GM15510 (cell line): ENCODE data around the gene ATF6.

ENCODE experiments used
- POLR2A ChIP-seq: IDR thresholded peaks from 3 replicates; pipeline ENCODE4 v1.6.1; 2011; ENCODE audit warnings: borderline replicate concordance; ENCODE audit not compliant: insufficient read length; ENCODE audit errors: extremely low read depth

Gene ATF6

GRCh38 chr1:161766102-161766981 is at the start of gene ATF6:
ATF6 (plus strand) TSS chr1:161766320; CDS start chr1:161766361, 41 bp downstream.
- TF ChIP-seq POLR2A = peak; percentile 63

DNA sequence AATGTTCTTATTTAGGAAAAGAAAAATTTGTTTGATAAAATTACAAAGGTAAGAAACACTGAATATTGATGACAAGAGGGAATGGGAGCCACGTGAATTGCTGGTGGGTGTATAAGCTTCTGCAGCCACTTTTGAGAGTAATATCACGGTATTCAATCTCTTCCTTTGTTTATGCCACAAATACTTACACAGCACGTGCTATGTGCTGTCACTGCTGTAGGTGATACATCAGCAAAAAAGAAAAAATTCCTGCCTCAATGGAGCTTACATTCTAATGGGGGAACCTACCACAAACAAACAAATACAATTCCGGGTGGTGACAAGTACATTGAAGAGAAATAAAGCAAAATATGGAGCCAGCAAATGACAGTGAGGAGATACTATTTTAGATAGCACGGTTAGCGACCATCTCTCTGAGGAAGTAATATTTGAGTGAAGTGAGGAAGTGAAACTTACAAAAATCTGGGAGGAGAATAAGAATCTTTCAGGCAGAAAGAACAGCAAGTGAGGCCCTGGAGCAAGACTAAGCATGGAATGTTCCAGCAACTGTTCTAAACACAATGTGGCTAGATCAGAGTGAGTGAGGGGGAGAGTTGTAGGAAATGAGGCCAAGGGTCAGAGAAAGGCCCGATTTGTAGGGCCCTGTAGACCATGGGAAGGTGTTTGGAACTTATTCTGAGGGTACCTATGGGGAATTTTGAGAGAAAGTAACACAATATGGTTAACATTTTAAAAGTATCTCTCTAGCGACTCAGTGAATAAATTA is 47.4 kb upstream of the ATF6 start:
- no peak for TF ChIP-seq POLR2A

DNA sequence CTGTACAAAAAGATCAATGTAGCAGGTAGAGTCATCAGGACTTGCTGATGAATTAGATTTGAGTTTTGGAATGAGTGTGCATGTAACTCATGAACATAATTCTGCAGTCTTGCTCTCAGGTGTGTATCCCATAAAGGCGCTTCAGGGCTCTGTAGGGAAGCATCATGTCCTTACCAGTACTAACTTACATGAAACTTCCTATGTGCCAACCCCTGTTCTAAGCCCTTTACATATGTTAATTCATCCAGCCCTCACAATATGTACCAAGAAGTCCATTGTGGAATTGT is 46.9 kb upstream of the ATF6 start:
- TF ChIP-seq POLR2A = no peak

- TF ChIP-seq POLR2A = no peak
Observed at GRCh38 chr1:161720422-161720821, 45.7 kb upstream of the ATF6 start.

DNA sequence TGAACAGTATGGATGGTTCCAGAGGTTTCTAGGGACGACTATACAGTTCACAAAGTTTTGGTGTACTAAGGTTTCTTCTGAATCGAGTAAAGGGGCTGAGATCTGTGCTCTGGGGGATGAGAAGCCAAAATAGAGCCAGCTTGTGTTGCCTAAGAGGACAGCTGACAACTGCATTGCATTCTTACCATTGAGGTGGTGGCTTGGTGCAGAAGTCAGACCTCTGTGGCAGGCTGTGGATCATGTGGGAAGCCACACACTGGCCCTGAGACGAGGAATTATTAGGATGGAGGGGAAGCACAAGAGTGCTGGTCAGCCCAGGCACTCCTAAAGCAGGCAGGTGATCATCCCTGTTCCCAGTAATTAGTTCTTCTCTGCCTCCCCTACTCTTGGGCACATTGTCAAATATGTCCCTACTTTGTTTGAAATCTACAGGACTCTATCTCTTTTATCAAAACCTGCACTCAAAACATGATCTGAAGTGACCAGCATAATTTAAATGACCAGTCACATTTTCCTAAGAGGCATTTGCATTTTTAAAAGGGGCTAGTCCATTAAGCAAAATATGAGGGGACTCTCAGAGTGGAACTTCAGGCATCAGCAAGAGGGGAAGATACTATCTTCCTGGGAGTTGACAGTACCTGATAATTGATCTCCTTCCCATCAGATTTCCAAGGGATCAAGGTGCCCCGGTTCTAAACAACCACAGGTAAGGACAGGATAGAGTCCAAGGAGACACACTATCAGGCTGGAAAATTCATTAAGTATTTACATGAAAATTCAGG is 45.0 kb upstream of the ATF6 start, which contains the start of gene FCRLB:
Gene FCRLB (plus strand): TSS at position 589 of the 782 bp plus-strand sequence. CDS start 1,129 bp downstream, outside the sequence.
- TF ChIP-seq POLR2A = no peak

DNA sequence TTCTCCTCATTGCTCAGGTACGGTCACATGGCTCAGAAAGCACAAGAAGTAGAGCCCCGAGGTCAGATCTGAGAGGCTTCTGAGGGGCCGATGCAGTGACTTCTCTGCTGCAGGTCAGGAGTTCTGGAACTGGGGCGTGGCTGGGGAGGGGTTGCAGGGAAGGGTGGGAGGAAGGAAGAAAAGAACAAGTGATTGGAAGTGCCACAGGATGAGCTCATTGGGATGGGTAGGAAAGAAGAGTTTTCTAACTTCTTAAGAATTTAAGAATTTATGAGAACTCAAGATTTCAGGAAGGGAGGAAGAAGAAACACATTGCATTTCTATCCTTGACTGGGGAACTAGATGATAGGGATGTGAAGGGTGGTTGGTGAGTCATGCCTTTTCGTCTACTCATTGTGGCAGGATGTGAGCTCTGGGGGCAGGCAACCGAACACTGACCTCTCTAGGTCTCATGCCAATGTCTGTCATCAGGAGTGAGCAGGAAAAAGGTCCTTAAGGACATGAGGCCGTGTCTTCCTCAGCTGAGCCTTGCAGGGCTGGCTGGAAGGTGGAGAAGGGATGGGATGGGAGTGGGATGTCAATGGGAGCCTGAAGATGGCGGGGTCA is 44.3 kb upstream of the ATF6 start:
- no peak for TF ChIP-seq POLR2A

GRCh38 chr1:161722406-161722805 is 43.7 kb upstream of the ATF6 start:
- no peak for TF ChIP-seq POLR2A

DNA sequence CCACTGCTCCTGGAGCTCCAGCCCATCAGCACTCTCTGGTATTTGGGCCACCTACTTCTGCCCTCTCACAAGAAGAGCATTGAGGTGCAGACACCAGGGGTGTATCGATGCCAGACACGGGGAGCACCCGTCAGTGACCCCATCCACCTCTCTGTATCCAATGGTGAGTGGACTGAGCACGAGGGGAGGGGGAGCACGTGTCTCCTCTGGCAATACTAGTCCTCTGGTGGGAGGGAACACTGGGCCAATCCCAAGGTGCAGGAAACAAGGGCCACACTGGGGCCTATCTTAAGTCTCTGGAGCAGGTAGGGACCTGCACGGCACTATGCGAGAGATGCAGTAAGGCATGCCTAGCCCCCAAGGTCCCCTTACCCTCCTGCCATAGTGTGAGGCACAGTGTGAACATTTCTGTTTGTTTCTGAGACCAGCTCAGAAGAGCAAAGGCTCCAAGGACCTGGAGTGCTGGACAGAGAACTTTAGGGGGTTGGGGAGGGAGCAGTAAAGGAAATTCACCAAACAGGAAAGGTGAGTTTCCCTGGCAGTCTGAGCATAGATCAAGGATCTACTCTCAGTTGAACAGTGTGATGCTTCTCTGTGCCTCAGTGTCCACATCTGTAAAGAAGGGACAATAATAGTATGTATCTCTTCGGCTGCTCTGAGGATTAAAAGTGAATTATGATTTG is 42.5 kb upstream of the ATF6 start:
- no peak for TF ChIP-seq POLR2A

DNA sequence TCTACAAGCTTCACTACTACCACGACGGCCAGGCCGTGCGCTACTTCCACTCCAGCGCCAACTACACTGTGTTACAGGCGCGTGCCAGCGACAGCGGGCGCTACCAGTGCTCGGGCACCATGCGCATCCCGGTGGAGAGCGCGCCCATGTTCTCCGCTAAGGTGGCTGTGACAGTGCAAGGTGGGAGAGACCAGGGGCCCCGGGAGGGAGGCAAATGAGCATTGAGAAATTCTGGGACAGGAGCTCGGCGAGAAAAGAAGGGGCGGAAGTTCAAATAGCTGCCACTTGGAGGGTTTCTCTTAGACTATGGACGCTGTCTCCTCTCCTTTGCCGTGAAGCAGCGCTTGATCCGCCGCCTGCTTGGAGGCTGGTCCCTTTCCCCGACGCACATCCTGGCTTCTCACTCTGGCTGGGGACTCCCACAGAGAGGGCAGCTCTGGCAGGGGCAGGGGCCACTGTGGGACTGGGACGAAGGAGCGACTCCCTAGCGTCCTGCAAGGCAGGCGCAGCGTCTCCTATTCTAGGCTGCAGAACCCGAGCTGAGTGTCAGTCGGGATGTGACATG is 40.1 kb upstream of the ATF6 start:
- TF ChIP-seq POLR2A = peak; percentile 27

DNA sequence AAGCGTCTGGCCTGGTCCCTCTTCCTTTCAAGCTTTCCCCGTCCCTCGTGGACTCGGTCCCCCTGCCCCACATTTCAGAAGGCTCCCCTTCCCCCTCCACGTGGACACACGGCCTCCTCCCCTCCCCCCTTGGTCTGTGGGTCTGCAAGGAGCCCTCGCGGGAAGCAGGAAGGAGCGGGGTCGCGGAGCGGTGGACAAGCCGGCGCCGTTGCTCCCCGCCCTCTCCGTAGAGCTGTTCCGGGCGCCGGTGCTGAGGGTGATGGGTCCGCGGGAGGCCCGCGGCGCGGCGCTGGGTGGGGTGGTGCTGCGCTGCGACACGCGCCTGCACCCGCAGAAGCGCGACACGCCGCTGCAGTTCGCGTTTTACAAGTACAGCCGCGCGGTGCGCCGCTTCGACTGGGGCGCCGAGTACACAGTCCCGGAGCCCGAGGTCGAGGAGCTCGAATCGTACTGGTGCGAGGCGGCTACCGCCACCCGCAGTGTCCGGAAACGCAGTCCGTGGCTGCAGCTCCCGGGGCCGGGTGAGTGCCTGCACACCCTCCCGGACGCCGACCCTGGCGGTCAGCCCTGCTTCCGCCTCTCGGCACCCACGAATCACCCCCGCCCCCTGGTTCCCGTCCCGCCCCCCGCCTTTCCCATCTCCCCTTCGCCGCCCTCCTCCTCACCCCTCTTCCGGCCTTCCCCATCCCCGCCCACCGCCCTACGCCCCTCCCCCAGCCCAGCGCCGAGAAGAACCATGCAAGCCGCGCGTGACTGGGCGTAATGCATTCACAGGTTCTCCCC is 39.5 kb upstream of the ATF6 start:
- TF ChIP-seq POLR2A = peak; percentile 89

- no peak for TF ChIP-seq POLR2A
Observed at GRCh38 chr1:161727256-161727924, 38.7 kb upstream of the ATF6 start.
